ENCODE measurements around the gene DCST1. TPM values are rescaled to one million over a fixed set of nuclear protein-coding genes. Genes with fewer than 3 reads are reported as not detected.

The DCST1 gene
- total RNA-seq, 2 experiments from 2014 or later = not detected

- Histone ChIP-seq H3K79me2 (ENCODE audit: insufficient read depth, low read depth, low read length) (no peaks in the 10 kb centered on the region), H3K9me2 (ENCODE audit: insufficient read depth, low read length) (no peaks in the 10 kb centered on the region), H3K9me3 (ENCODE audit: low read length) (no peaks in the 10 kb centered on the region), H2AFZ (ENCODE audit: low read length) (no peak overlapping the region), H3K4me1 (ENCODE audit: insufficient read depth, low read length, poor library complexity, severe bottlenecking) (peaks cover 77% of the 10 kb centered on the region), H3K36me3 (ENCODE audit: insufficient read depth, low read length) (peaks cover 22% of the 10 kb centered on the region; the same call in 1 of the 2 replicates), H3K4me3 (ENCODE audit: low read depth, low read length, poor library complexity, severe bottlenecking) (no peak overlapping the region), H3K27ac (ENCODE audit: low read depth, low read length, poor library complexity, severe bottlenecking) (peak overlapping the region; percentile 79), H3K4me2 (ENCODE audit: low read length) (no peak overlapping the region), H4K20me1 (ENCODE audit: insufficient read depth, low read length) (no peaks in the 10 kb centered on the region)
- ChIA-PET CTCF (ENCODE audit: unreplicated experiment) (interaction anchor here (1.2 to 1.5 kb wide), 2 partner anchors 16 to 60 kb away, joined by 3 to 4 read pairs; no protein-coding TSS in a partner anchor), POLR2A (interaction anchor here (0.6 to 1.1 kb wide), 3 partner anchors 16 to 907 kb away, joined by 3 to 4 read pairs (median 3); partner anchors contain the start of gene FLAD1)
- intact Hi-C loops (cut with micrococcal nuclease; ENCODE audit: unreplicated experiment) = no loop called here
- no TSS peak for BruUV-seq (replicated peaks)
- no peak for TF ChIP-seq CTCF (conservative IDR thresholded peaks at IDR 0.05; ENCODE audit: low read length)
- no peak for TF ChIP-seq EZH2phosphoT487 (IDR thresholded peaks at IDR 0.05; ENCODE audit: borderline replicate concordance, low read depth, low read length)
- no peak for DNase-seq (ENCODE audit: low spot score)
Measured at GRCh38 chr1:155014709-155015508, 18.7 kb upstream of the DCST1 start.

GRCh38 chr1:155015527-155016230 is 17.9 kb upstream of the DCST1 start:
- Histone ChIP-seq H3K9me3 (ENCODE audit: low read length) (no peaks in the 10 kb centered on the region), H3K4me2 (ENCODE audit: low read length) (peak overlapping the region; percentile 77), H3K9me2 (ENCODE audit: insufficient read depth, low read length) (no peaks in the 10 kb centered on the region), H3K4me3 (ENCODE audit: low read depth, low read length, poor library complexity, severe bottlenecking) (peak overlapping the region; percentile 64), H3K36me3 (ENCODE audit: insufficient read depth, low read length) (peaks cover 22% of the 10 kb centered on the region; the same call in 1 of the 2 replicates), H4K20me1 (ENCODE audit: insufficient read depth, low read length) (no peaks in the 10 kb centered on the region), H3K79me2 (ENCODE audit: insufficient read depth, low read depth, low read length) (no peaks in the 10 kb centered on the region), H2AFZ (ENCODE audit: low read length) (no peak overlapping the region), H3K27ac (ENCODE audit: low read depth, low read length, poor library complexity, severe bottlenecking) (peak overlapping the region; percentile 79), H3K4me1 (ENCODE audit: insufficient read depth, low read length, poor library complexity, severe bottlenecking) (peaks cover 71% of the 10 kb centered on the region)
- TF ChIP-seq CTCF (conservative IDR thresholded peaks at IDR 0.05; ENCODE audit: low read length) (no peak), EZH2phosphoT487 (IDR thresholded peaks at IDR 0.05; ENCODE audit: borderline replicate concordance, low read depth, low read length) (no peak)
- ChIA-PET POLR2A (interaction anchor here (0.6 to 2.5 kb wide), 4 partner anchors 12 to 1093 kb away, joined by 3 to 10 read pairs (median 4); partner anchors contain the start of gene FLAD1), CTCF (ENCODE audit: unreplicated experiment) (interaction anchor here (0.7 to 1.5 kb wide), 3 partner anchors 17 to 61 kb away, joined by 3 to 4 read pairs (median 3); no protein-coding TSS in a partner anchor)
- intact Hi-C loops (cut with micrococcal nuclease; ENCODE audit: unreplicated experiment) = loop anchor here (2.0 kb wide), 3 partner anchors 45 to 69 kb away; partner anchors contain the start of gene PYGO2
- no peak for DNase-seq (ENCODE audit: low spot score)
- no TSS peak for BruUV-seq (replicated peaks)
